ENCODE data around the gene ZMYND19.
"Not testable (repeated sequence)": the region's sequence is repeated elsewhere in the genome, so short reads cannot be mapped to it uniquely, and the experiment has no call there.

The ZMYND19 gene

GRCh38 chr9:137553654-137554053, 36.7 kb downstream of the ZMYND19 start:
- FAIRE-seq = not testable (repeated sequence)

DNA sequence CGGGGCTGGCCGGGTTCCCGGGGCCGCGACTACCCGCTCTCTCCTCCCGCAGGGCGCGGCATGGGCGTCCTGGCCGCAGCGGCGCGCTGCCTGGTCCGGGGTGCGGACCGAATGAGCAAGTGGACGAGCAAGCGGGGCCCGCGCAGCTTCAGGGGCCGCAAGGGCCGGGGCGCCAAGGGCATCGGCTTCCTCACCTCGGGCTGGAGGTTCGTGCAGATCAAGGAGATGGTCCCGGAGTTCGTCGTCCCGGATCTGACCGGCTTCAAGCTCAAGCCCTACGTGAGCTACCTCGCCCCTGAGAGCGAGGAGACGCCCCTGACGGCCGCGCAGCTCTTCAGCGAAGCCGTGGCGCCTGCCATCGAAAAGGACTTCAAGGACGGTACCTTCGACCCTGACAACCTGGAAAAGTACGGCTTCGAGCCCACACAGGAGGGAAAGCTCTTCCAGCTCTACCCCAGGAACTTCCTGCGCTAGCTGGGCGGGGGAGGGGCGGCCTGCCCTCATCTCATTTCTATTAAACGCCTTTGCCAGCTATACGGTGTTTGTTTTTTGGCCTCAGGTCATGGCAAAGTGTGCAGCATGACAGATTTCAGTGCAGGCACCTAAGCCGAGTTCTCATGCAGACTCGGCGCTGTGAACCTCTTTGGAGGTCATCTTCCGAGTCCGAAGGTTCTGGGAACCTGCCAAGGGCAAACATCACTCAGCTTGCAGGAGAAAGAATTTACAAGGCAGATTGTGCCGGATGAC, 38.1 kb downstream of the ZMYND19 start:
- FAIRE-seq = no peak

- no peak for FAIRE-seq
Observed at GRCh38 chr9:137551264-137552021, 38.9 kb downstream of the ZMYND19 start, which contains the start of gene MRPL41. TSS of gene MRPL41 (plus strand) at chr9:137551879. CDS start at chr9:137552082, 203 bp downstream.

DNA sequence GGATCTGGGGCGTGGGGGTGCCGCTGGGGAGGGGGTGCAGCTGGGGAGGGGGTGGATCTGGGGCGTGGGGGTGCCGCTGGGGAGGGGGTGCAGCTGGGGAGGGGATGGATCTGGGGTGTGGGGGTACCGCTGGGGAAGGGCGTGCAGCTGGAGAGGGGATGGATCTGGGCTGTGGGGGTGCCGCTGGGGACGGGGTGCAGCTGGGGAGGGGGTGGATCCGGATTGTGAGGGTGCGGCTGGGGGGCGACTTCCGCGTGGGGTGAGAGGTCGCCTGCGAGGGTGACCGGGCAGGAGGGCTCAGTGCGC, 39.4 kb downstream of the ZMYND19 start:
- not testable (repeated sequence) for FAIRE-seq

GRCh38 chr9:137550231-137550621, 40.1 kb downstream of the ZMYND19 start, which contains the start of gene PNPLA7:
TSS of gene PNPLA7 (minus strand) at chr9:137550402. CDS start at chr9:137550197, 205 bp downstream.
- no peak for FAIRE-seq

- FAIRE-seq = no peak
Observed at GRCh38 chr9:137547687-137548543, 42.4 kb downstream of the ZMYND19 start.

DNA sequence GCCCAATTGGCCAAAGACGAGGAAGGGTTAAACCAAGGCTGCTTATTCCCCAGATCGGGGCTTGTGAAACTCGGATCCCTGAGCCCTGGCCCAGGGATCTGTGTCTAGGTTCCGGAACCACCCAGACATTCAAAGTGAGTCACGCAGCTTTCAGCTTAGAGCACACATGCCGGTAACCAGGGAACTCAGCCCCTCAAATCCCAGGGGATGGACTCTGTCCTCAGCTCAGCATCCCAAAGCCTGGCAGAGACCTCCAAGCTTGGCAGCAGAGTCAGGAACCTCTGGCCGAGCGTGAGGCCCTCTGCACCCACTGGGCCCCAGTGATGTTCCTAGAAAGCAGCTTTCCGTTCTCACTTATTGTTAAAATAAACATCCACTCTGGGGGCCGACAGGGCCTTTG, 45.2 kb downstream of the ZMYND19 start:
- FAIRE-seq = no peak

- FAIRE-seq = no peak
Observed at GRCh38 chr9:137544176-137544760, 46.0 kb downstream of the ZMYND19 start.

DNA sequence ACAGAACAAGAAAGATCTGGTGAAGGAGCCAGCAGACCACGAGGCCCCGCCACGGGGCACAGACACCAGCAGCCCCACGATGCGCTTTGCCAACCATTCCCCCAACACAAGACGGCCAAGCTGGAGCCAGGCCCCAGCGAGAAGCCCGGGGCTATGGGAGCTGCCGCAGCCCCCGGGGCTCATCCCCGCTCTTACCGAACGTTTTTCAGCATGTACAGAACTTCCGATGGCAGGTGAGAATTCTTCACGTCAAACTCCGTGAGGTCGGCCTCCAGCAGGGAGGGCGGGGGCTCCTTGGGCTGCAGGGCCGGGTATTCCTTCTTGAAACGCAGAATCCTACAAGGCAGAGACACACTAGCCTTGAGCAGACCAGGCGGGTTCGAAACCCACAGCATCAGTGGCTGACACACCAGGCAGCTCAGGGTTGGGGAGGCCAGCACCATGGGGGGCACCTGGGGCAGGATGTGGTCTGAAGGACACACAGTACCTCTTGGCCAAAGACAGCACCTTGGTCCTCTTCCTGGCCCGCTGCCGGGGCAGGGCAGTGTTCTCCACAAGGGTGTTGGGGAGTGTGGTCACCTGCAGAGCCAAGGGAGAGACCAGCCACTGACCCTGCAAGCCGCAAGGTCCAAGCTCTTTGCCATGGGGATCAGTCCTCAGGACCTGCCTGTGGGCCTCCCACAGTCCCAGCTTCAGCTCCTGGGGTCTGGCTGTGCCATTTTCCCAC, 46.9 kb downstream of the ZMYND19 start:
- FAIRE-seq = no peak

GRCh38 chr9:137542486-137542885, 47.8 kb downstream of the ZMYND19 start:
- FAIRE-seq = no peak

DNA sequence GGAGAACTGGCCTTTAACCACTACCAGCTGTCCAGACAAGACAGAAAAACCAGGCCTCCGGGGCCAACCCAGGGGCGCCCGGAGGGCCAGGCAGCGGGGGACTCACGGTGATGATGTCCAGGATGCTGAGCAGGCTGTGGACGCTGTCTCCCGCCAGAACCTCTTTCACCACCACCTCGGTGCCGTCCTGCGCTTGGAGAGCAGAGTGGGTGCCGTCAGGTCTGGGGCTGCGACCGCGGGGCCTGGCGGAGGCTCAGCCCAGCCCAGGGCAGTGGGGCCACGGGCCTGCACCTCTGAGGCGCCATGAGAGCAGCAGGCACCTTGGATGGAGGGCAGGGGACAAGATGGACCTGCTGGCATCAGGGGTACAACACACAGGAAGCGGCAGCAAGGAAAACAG, 49.8 kb downstream of the ZMYND19 start:
- no peak for FAIRE-seq

DNA sequence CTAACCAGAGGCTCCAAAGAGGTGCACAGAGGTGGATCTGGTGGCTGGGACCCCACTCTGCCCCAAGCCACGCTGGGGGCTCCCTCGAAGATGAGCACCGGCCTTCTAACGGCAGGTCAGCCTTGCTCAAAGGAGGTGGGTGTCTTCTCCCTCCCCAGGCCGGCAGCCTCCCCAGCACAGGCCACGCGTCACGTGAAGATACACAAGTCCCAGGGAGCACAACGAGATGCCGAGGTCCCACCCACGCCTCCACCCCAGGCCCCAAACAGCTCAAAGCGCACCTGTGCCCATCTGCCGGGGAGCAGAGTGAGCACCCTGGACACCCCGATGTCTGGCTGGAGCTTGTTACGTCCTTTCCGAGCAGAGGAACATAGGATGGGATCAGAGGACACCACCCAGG, 52.3 kb downstream of the ZMYND19 start:
- FAIRE-seq = no peak

- FAIRE-seq = not testable (repeated sequence)
Observed at GRCh38 chr9:137536594-137537131, 53.6 kb downstream of the ZMYND19 start.

DNA sequence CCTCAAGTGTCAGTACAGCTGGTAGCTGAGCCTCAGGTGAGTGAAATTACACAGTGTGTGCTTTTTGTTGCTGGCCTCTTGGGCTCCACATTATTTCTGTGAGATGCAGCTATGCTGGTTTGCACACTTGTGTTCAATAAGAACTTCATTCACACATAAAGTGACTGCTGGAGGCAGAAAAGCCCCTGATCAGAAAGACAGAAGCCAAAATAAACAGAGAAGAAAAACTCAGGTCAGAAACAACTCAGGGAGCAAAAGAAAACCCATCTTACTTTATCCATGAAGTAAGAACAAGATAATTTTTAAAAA, 55.2 kb downstream of the ZMYND19 start:
- FAIRE-seq = no peak

GRCh38 chr9:137534256-137535119, 55.8 kb downstream of the ZMYND19 start:
- FAIRE-seq = no peak

DNA sequence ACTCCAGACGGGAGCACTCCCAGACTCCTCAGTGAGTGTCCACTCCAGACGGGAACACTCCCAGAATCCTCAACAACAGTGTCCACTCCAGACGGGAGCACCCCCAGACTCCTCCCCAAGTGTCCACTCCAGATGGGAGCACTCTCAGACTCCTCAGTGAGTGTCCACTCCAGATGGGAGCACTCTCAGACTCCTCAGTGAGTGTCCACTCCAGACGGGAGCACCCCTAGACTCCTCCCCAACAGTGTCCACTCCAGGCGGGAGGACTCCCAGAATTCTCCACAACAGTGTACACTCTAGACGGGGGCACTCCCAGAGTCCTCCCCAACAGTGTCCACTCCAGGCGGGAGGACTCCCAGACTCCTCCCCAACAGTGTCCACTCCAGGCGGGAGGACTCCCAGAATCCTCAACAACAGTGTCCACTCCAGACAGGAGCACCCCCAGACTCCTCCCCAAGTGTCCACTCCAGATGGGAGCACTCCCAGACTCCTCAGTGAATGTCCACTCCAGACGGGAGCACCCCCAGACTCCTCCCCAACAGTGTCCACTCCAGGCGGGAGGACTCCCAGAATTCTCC, 57.3 kb downstream of the ZMYND19 start:
- FAIRE-seq = not testable (repeated sequence)

Data from TTC549 (cell line).